ENCODE data around the gene MIB2. TPM values are rescaled to one million over a fixed set of nuclear protein-coding genes. Genes with fewer than 3 reads are reported as not detected.
A peak's percentile ranks its signal among the peaks of the same experiment; 100 is the strongest.

MIB2 gene
- total and polyA plus RNA-seq, 4 donors = 20.4 to 220 (median 61.4) TPM

DNA sequence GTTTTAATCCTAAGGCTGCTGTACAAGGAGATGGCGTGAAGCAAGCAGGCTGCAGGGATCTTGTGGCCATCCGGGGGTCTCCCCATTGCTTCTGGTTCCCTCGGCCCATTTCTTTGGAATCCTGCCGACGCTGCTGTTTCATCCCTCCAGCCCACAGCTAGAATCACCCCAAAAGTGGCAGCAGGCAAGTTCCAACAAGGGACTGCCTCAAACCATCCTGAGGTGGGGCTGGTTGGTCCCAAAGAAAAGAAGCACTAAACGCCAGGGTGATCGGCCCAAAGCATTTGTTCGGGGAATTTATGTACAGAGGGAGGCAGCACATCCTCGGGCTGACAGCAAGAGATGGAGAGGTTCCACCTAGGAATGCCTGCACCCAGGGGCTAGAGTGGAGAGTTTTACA, 4.5 kb upstream of the MIB2 start:
- intact Hi-C loops (cut with DNase I) = no loop called here
- peak in 1 of 2 donors; percentile 27 for DNase-seq
- Histone ChIP-seq H3K36me3 (ENCODE audit: control insufficient read depth in 1 of 2, insufficient read depth in 2 of 2, low read length in 1 of 2) (no peaks in the 10 kb centered on the region), H3K4me1 (ENCODE audit: control insufficient read depth in 1 of 2, insufficient read depth in 2 of 2, low read length in 2 of 2) (no peaks in the 10 kb centered on the region), H3K27ac (ENCODE audit: low read depth in 1 of 2, low read length in 2 of 2) (peak overlapping the region in 1 of 2 donors; percentile 4), H3K9me3 (ENCODE audit: control insufficient read depth, low read length) (no peaks in the 10 kb centered on the region), H3K27me3 (ENCODE audit: control insufficient read depth in 1 of 2, insufficient read depth in 2 of 2, low read length in 1 of 2) (no peaks in the 10 kb centered on the region), H3K4me3 (ENCODE audit: low read length in 2 of 2) (no peak overlapping the region)
- ATAC-seq (ENCODE audit: low FRiP score) = no peak
- WGBS, 2 donors = 74% methylated on average over 9 of the region's 9 CpGs

DNA sequence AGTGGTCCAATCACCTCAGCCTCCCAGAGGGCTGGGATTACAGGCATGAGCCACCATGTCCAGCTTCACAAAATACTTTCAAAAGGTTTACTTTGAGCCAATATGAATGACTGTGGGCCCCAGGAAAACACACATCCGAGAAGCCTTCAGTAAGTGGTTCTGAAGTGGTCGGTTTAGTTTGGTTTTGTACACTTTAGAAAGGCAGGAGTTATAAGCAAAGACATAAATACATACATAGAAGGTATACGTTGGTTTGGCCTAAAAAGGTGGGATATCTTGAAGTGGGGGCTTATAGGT, 3.2 kb upstream of the MIB2 start:
- intact Hi-C loops (cut with DNase I) = no loop called here
- H3K4me1 ChIP-seq (ENCODE audit: control insufficient read depth in 1 of 2, insufficient read depth in 2 of 2, low read length in 2 of 2) = no peaks in the 10 kb centered on the region
- H3K9me3 ChIP-seq (ENCODE audit: control insufficient read depth, low read length) = no peaks in the 10 kb centered on the region
- H3K4me3 ChIP-seq (ENCODE audit: low read length in 2 of 2) = no peak overlapping the region
- no peaks in the 10 kb centered on the region for H3K27me3 ChIP-seq (ENCODE audit: control insufficient read depth in 1 of 2, insufficient read depth in 2 of 2, low read length in 1 of 2)
- WGBS, 2 donors = 82 to 88% methylated on average over 3 of the region's 3 CpGs
- H3K36me3 ChIP-seq (ENCODE audit: control insufficient read depth in 1 of 2, insufficient read depth in 2 of 2, low read length in 1 of 2) = no peaks in the 10 kb centered on the region
- ATAC-seq (ENCODE audit: low FRiP score) (no peak), DNase-seq (no peak)
- no peak overlapping the region for H3K27ac ChIP-seq (ENCODE audit: low read depth in 1 of 2, low read length in 2 of 2)

DNA sequence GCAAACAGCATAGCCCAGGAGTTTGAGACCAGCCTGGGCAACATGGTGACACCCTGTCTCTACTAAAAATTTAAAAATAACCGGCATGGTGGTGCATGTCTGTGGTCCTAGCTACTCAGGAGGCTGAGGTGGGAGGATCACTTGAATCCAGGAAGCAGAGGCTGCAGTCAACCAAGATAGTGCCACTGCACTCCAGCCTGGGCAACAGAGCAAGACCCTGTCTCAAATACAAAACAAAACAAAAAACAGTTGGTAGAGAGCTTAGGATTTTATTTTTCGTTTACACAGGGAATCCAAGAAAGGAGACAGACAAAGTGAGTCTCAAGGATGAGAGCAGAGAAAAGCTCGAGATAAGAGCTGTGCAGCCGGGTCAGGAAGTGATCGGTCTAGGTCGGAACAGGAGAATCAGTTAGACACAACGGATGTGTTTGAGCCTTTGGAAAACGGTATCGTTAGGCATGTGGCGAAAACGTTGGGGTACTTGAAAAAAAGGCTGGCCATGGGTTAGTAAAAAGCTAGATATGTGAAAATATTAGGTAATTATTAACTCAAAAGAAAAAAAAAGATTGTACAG, 1.7 kb upstream of the MIB2 start:
- DNase-seq (peak in 1 of 2 donors; percentile 6), ATAC-seq (ENCODE audit: low FRiP score) (no peak)
- no peak overlapping the region for H3K27ac ChIP-seq (ENCODE audit: low read depth in 1 of 2, low read length in 2 of 2)
- intact Hi-C loops (cut with DNase I) = loop anchor here in 1 of 2 donors (1.0 kb wide), 1 partner anchor 39 kb away; the partner anchor contains the start of gene SSU72
- no peaks in the 10 kb centered on the region for H3K4me1 ChIP-seq (ENCODE audit: control insufficient read depth in 1 of 2, insufficient read depth in 2 of 2, low read length in 2 of 2)
- H3K36me3 ChIP-seq (ENCODE audit: control insufficient read depth in 1 of 2, insufficient read depth in 2 of 2, low read length in 1 of 2) = no peaks in the 10 kb centered on the region
- H3K9me3 ChIP-seq (ENCODE audit: control insufficient read depth, low read length) = no peaks in the 10 kb centered on the region
- H3K27me3 ChIP-seq (ENCODE audit: control insufficient read depth in 1 of 2, insufficient read depth in 2 of 2, low read length in 1 of 2) = no peaks in the 10 kb centered on the region
- no peak overlapping the region for H3K4me3 ChIP-seq (ENCODE audit: low read length in 2 of 2)
- 69 to 74% methylated on average over 11 of the region's 11 CpGs for WGBS, 2 donors

DNA sequence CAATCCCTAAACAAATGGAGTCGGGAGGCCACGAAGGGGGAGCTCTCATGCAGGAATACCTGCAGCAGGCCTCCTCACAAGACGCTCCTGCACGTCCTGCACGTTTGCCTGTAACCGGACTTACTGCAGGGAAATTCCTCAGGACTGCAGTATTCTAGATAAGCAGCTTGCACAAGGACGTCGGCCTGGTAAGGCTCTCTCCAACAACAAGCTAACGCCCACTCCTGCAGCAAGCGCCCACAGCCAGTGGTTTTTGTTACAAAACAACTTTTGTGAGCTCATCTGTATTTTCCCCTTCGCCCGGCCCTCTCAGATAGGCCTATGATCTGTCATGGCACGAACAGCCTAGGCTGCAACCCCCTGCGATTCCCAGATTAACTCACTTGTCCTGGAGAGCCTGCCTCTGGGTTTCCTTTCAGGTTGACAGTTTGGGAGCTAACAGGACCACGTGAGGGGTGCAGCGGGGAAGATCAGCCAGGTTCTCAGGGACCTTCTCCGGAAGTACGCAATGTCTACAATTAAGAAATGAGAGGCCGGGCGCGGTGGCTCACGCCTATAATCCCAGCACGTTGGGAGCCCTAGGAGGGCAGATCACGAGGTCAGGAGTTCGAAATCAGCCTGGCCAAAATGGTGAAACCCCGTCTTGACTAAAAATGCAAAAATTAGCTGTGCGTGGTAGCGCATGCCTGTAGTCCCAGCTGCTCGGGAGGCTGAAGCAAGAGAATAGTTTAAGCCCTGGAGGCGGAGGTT, 921 bp upstream of the MIB2 start:
- no peaks in the 10 kb centered on the region for H3K9me3 ChIP-seq (ENCODE audit: control insufficient read depth, low read length)
- H3K4me1 ChIP-seq (ENCODE audit: control insufficient read depth in 1 of 2, insufficient read depth in 2 of 2, low read length in 2 of 2) = no peaks in the 10 kb centered on the region
- H3K27ac ChIP-seq (ENCODE audit: low read depth in 1 of 2, low read length in 2 of 2) = no peak overlapping the region
- 4 to 7% methylated on average over 30 of the region's 30 CpGs for WGBS, 2 donors
- intact Hi-C loops (cut with DNase I) = loop anchor here in 1 of 2 donors (1.0 kb wide), 1 partner anchor 40 kb away; the partner anchor contains the start of gene SSU72
- peak overlapping the region; percentile 23 to 46 for H3K4me3 ChIP-seq (ENCODE audit: low read length in 2 of 2)
- no peaks in the 10 kb centered on the region for H3K27me3 ChIP-seq (ENCODE audit: control insufficient read depth in 1 of 2, insufficient read depth in 2 of 2, low read length in 1 of 2)
- DNase-seq (peak; percentile 67 to 80), ATAC-seq (ENCODE audit: low FRiP score) (no peak)
- H3K36me3 ChIP-seq (ENCODE audit: control insufficient read depth in 1 of 2, insufficient read depth in 2 of 2, low read length in 1 of 2) = no peaks in the 10 kb centered on the region

DNA sequence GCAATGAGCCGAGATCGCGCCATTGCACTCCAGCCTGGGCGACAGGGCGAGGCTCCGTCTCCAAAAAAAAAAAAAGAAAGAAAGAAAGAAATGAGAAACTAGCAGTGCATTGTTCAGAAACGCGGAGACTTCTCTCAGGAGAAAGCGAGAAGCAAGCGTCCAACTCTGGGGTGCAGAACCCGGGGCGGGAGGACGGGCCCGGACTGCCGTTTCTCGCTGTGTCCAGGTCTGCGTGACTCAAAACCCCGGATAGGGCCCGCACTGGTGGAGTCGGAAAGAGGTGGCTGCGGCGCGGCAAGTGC, 395 bp upstream of the MIB2 start:
- intact Hi-C loops (cut with DNase I) = loop anchor here in 1 of 2 donors (1.0 kb wide), 1 partner anchor 41 kb away; the partner anchor contains the start of gene SSU72
- Histone ChIP-seq H3K36me3 (ENCODE audit: control insufficient read depth in 1 of 2, insufficient read depth in 2 of 2, low read length in 1 of 2) (no peaks in the 10 kb centered on the region), H3K27me3 (ENCODE audit: control insufficient read depth in 1 of 2, insufficient read depth in 2 of 2, low read length in 1 of 2) (no peaks in the 10 kb centered on the region), H3K4me1 (ENCODE audit: control insufficient read depth in 1 of 2, insufficient read depth in 2 of 2, low read length in 2 of 2) (no peaks in the 10 kb centered on the region), H3K27ac (ENCODE audit: low read depth in 1 of 2, low read length in 2 of 2) (no peak overlapping the region), H3K4me3 (ENCODE audit: low read length in 2 of 2) (peak overlapping the region; percentile 23 to 46), H3K9me3 (ENCODE audit: control insufficient read depth, low read length) (no peaks in the 10 kb centered on the region)
- ATAC-seq (ENCODE audit: low FRiP score) = no peak
- no peak for DNase-seq
- WGBS, 2 donors = 0 to 1% methylated on average over 23 of the region's 23 CpGs

DNA sequence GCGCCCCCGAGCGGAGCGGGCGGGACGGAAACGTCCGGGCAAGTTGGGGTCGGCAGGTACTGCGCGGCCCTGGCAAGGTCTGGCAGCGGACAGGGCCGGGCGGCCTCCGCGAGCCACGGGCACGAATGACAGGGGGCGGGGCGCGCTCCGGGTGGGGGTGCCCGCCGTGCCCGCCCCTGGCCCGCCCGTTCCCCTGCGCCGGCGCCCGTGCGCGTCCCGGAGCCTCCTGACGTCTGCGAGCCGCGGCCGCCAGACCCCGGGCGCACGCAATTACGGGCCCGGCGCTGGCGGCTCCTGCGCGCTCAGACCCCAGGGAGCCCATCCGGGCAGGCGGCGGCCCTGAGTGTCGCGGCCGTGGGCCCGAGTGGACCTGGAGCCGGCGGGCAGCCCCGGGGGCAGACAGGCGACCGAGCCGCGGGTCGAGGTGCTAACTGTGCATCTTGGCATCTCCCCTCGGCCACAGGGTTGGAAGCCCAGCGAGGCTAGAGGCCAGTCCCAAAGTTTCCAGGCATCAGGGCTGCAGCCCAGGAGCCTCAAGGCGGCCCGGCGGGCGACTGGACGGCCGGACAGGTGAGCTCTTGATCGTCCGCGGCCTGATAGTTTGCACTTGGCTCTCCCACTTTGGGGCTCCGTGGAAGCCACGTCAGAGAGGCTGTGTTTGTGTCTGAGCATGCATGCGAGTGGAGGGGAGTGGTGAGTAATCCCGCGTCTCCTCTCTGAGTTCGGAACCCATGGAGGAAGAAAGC, 918 bp downstream of the MIB2 start:
- DNase-seq = peak; percentile 62 to 85
- Histone ChIP-seq H3K27ac (ENCODE audit: low read depth in 1 of 2, low read length in 2 of 2) (peak overlapping the region; percentile 49 to 71), H3K4me1 (ENCODE audit: control insufficient read depth in 1 of 2, insufficient read depth in 2 of 2, low read length in 2 of 2) (no peaks in the 10 kb centered on the region), H3K27me3 (ENCODE audit: control insufficient read depth in 1 of 2, insufficient read depth in 2 of 2, low read length in 1 of 2) (no peaks in the 10 kb centered on the region), H3K4me3 (ENCODE audit: low read length in 2 of 2) (peak overlapping the region; percentile 65 to 83), H3K9me3 (ENCODE audit: control insufficient read depth, low read length) (no peaks in the 10 kb centered on the region), H3K36me3 (ENCODE audit: control insufficient read depth in 1 of 2, insufficient read depth in 2 of 2, low read length in 1 of 2) (no peaks in the 10 kb centered on the region)
- intact Hi-C loops (cut with DNase I) = no loop called here
- 3 to 4% methylated on average over 61 to 80 of the region's 80 CpGs for WGBS, 2 donors
- ATAC-seq (ENCODE audit: low FRiP score) = no peak

DNA sequence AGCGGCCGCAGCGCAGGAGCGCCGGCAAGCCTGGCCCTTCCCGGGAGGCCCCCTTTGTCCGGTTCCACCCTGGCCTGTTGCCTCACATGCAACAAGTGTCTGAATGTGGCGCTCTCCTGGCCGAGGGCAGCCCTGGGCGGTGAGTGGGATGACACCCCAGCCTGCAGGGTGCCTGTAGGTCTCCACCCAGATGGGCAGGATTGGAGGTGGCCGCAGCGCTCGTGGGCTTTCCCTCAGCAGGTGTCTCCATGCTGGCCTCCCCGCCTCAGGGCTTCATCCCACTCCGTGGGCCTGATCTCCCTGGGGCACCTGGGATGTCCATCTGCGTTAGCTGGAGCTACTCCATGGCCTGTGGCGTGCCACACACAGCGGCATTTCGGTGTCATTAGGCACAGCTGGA, 1.5 kb downstream of the MIB2 start:
- Histone ChIP-seq H3K9me3 (ENCODE audit: control insufficient read depth, low read length) (no peaks in the 10 kb centered on the region), H3K4me1 (ENCODE audit: control insufficient read depth in 1 of 2, insufficient read depth in 2 of 2, low read length in 2 of 2) (no peaks in the 10 kb centered on the region), H3K27ac (ENCODE audit: low read depth in 1 of 2, low read length in 2 of 2) (no peak overlapping the region), H3K27me3 (ENCODE audit: control insufficient read depth in 1 of 2, insufficient read depth in 2 of 2, low read length in 1 of 2) (no peaks in the 10 kb centered on the region), H3K36me3 (ENCODE audit: control insufficient read depth in 1 of 2, insufficient read depth in 2 of 2, low read length in 1 of 2) (no peaks in the 10 kb centered on the region), H3K4me3 (ENCODE audit: low read length in 2 of 2) (peak overlapping the region in 1 of 2 donors; percentile 83)
- ATAC-seq (ENCODE audit: low FRiP score) = no peak
- DNase-seq = peak; percentile 56 to 71
- 80 to 82% methylated on average over 19 of the region's 19 CpGs for WGBS, 2 donors
- intact Hi-C loops (cut with DNase I) = no loop called here

DNA sequence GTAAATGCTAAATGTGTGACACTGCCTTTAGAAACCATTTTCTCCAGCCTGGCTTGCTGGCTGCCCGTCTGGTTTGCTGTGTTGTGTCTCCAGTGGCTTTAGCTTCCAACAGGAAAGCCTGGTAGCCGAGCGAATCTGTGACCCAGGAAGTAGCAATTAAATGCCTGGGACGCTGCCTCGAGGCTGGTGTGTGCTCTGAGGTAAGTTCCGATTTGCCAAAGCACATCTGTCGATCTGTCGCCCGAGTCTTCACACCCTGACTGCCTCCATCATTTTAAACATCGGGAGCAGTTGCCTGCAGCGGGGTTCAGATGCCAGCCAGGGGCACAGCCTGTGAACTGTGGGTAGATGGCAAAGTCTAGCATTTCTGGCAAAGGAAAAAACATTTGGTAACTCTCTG, 2.2 kb downstream of the MIB2 start:
- Histone ChIP-seq H3K36me3 (ENCODE audit: control insufficient read depth in 1 of 2, insufficient read depth in 2 of 2, low read length in 1 of 2) (no peaks in the 10 kb centered on the region), H3K4me1 (ENCODE audit: control insufficient read depth in 1 of 2, insufficient read depth in 2 of 2, low read length in 2 of 2) (no peaks in the 10 kb centered on the region), H3K9me3 (ENCODE audit: control insufficient read depth, low read length) (no peaks in the 10 kb centered on the region), H3K27ac (ENCODE audit: low read depth in 1 of 2, low read length in 2 of 2) (no peak overlapping the region), H3K4me3 (ENCODE audit: low read length in 2 of 2) (no peak overlapping the region), H3K27me3 (ENCODE audit: control insufficient read depth in 1 of 2, insufficient read depth in 2 of 2, low read length in 1 of 2) (no peaks in the 10 kb centered on the region)
- intact Hi-C loops (cut with DNase I) = no loop called here
- DNase-seq = peak; percentile 22 to 64
- no peak for ATAC-seq (ENCODE audit: low FRiP score)
- WGBS, 2 donors = 92 to 94% methylated on average over 11 of the region's 11 CpGs

Data from aorta (tissue), 5 donors.